ENCODE measurements around the gene UBR3.

The UBR3 gene

GRCh38 chr2:170039401-170040172, 212.3 kb downstream of the UBR3 start:
- in situ Hi-C loops (cut with MboI; ENCODE audit: low sequenced_read_pairs): no loop called here

- in situ Hi-C loops (cut with MboI; ENCODE audit: low sequenced_read_pairs): no loop called here
Observed at GRCh38 chr2:170044751-170045478, 217.7 kb downstream of the UBR3 start.

- in situ Hi-C loops (cut with MboI; ENCODE audit: low sequenced_read_pairs): no loop called here
Observed at GRCh38 chr2:170047331-170048065, 220.2 kb downstream of the UBR3 start.

GRCh38 chr2:170052151-170052550, 224.9 kb downstream of the UBR3 start:
- in situ Hi-C loops (cut with MboI; ENCODE audit: low sequenced_read_pairs): no loop called here

- in situ Hi-C loops (cut with MboI; ENCODE audit: low sequenced_read_pairs): no loop called here
Observed at GRCh38 chr2:170054997-170055396, 227.7 kb downstream of the UBR3 start.

GRCh38 chr2:170056900-170057299, 229.6 kb downstream of the UBR3 start:
- in situ Hi-C loops (cut with MboI; ENCODE audit: low sequenced_read_pairs): no loop called here

- in situ Hi-C loops (cut with MboI; ENCODE audit: low sequenced_read_pairs): no loop called here
Observed at GRCh38 chr2:170063456-170064235, 236.4 kb downstream of the UBR3 start.

- in situ Hi-C loops (cut with MboI; ENCODE audit: low sequenced_read_pairs): no loop called here
Observed at GRCh38 chr2:170070778-170071177, 243.5 kb downstream of the UBR3 start.

GRCh38 chr2:170073288-170073687, 246.0 kb downstream of the UBR3 start:
- in situ Hi-C loops (cut with MboI; ENCODE audit: low sequenced_read_pairs): no loop called here

- in situ Hi-C loops (cut with MboI; ENCODE audit: low sequenced_read_pairs): no loop called here
Observed at GRCh38 chr2:170076189-170076588, 248.9 kb downstream of the UBR3 start.

GRCh38 chr2:170077830-170078569, 250.7 kb downstream of the UBR3 start:
- in situ Hi-C loops (cut with MboI; ENCODE audit: low sequenced_read_pairs): no loop called here

GRCh38 chr2:170084820-170085491, 257.7 kb downstream of the UBR3 start:
- in situ Hi-C loops (cut with MboI; ENCODE audit: low sequenced_read_pairs): no loop called here

GRCh38 chr2:170086117-170086688, 258.9 kb downstream of the UBR3 start:
- in situ Hi-C loops (cut with MboI; ENCODE audit: low sequenced_read_pairs): no loop called here

GRCh38 chr2:170086751-170087412, 259.6 kb downstream of the UBR3 start:
- in situ Hi-C loops (cut with MboI; ENCODE audit: low sequenced_read_pairs): no loop called here

- in situ Hi-C loops (cut with MboI; ENCODE audit: low sequenced_read_pairs): no loop called here
Observed at GRCh38 chr2:170087413-170087793, 260.1 kb downstream of the UBR3 start.

GRCh38 chr2:170088776-170089175, 261.5 kb downstream of the UBR3 start:
- in situ Hi-C loops (cut with MboI; ENCODE audit: low sequenced_read_pairs): no loop called here

GRCh38 chr2:170090229-170090628, 263.0 kb downstream of the UBR3 start:
- in situ Hi-C loops (cut with MboI; ENCODE audit: low sequenced_read_pairs): no loop called here

GRCh38 chr2:170091436-170091835, 264.2 kb downstream of the UBR3 start:
- in situ Hi-C loops (cut with MboI; ENCODE audit: low sequenced_read_pairs): no loop called here

All from HL-60/S4 (cell line).